GM12878 (cell line): ENCODE results near the gene MTHFD1L. TPM values are rescaled to one million over a fixed set of nuclear protein-coding genes. Genes with fewer than 3 reads are reported as not detected.

ENCODE experiments used
- ASH2L ChIP-seq: fragments of 300-600, 200-600 bp; sonication (generic); IDR thresholded peaks from 2 replicates; pipeline ENCODE4 v1.6.1; 2017; ENCODE audit warnings: low read depth, mild to moderate bottlenecking, borderline replicate concordance
- BRCA1 ChIP-seq: IDR thresholded peaks from 2 replicates; pipeline ENCODE4 v1.6.1; 2011; ENCODE audit warnings: low read depth, low read length, improper control_type of control experiment
- CEBPB ChIP-seq, 2 experiments: fragments of 150-350 bp in 1 of 2; IDR thresholded peaks; 2 replicates each; pipeline ENCODE4 v1.6.1; 2012 to 2014; ENCODE audit warnings: low read depth in 2 of 2, low read length in 2 of 2, borderline replicate concordance in 1 of 2, inconsistent platforms in 1 of 2
- EP300 ChIP-seq, 2 experiments: fragments of 150-350 bp in 1 of 2; IDR thresholded peaks; 2 replicates each; pipeline ENCODE4 v1.6.1; 2011 to 2012; ENCODE audit warnings: low read depth in 2 of 2, low read length in 2 of 2, borderline replicate concordance in 1 of 2, improper control_type of control experiment in 1 of 2, inconsistent platforms in 1 of 2; ENCODE audit not compliant: control insufficient read depth in 1 of 2
- IKZF1 ChIP-seq: fragments of 450-650 bp; conservative IDR thresholded peaks from 2 replicates; pipeline ENCODE4 v1.6.1; 2017; ENCODE audit warnings: antibody characterized with exemption, mild to moderate bottlenecking
- MTA2 ChIP-seq: fragments of 450-650 bp; IDR thresholded peaks from 2 replicates; pipeline ENCODE4 v1.6.1; 2016; ENCODE audit warnings: low read depth, mild to moderate bottlenecking, moderate library complexity
- NBN ChIP-seq: fragments of 450-650 bp; IDR thresholded peaks from 2 replicates; pipeline ENCODE4 v1.6.1; 2016
- NFYB ChIP-seq: IDR thresholded peaks from 2 replicates; pipeline ENCODE4 v1.6.1; 2011; ENCODE audit warnings: low read depth, mild to moderate bottlenecking, low read length, improper control_type of control experiment, moderate library complexity; ENCODE audit not compliant: insufficient read depth
- NR2F1 ChIP-seq: fragments of 450-650 bp; conservative IDR thresholded peaks from 2 replicates; pipeline ENCODE4 v1.6.1; 2017; ENCODE audit warnings: mild to moderate bottlenecking
- RAD51 ChIP-seq: fragments of 450-650 bp; IDR thresholded peaks from 2 replicates; pipeline ENCODE4 v1.6.1; 2016; ENCODE audit warnings: moderate library complexity, mild to moderate bottlenecking, inconsistent platforms
- SPI1 ChIP-seq: IDR thresholded peaks from 2 replicates; pipeline ENCODE4 v1.6.1; 2011; ENCODE audit warnings: low read depth, mild to moderate bottlenecking, low read length, moderate library complexity, borderline replicate concordance; ENCODE audit not compliant: insufficient read depth
- TCF12 ChIP-seq: IDR thresholded peaks from 2 replicates; pipeline ENCODE4 v1.6.1; 2011; ENCODE audit warnings: low read depth, mild to moderate bottlenecking, low read length
- ZBED1 ChIP-seq: IDR thresholded peaks from 2 replicates; pipeline ENCODE4 v1.6.1; 2016; ENCODE audit warnings: borderline replicate concordance
- ZNF217 ChIP-seq: fragments of 450-650 bp; IDR thresholded peaks from 2 replicates; pipeline ENCODE4 v1.6.1; 2017; ENCODE audit warnings: antibody characterized with exemption, mild to moderate bottlenecking
- ZNF274 ChIP-seq: IDR thresholded peaks from one replicate; pipeline ENCODE4 v1.8.0; 2011; ENCODE audit not compliant: insufficient read length, insufficient read depth
- polyA plus RNA-seq, 11 experiments: library from polyadenylated mRNA; depleted of rRNA in 4 of 11; unstranded in 6 of 11; stranded (reverse) in 5 of 11; fragments of >200 nt; fragmentation: Nextera tagmentation in 4 of 11; fragmentation: Illumina TruSeq in 1 of 11; extraction: Ambion mirVana in 4 of 11; extraction: Trizol in 1 of 11; gene quantifications; 1 replicate in 1 of 11; 2 replicates in 10 of 11; pipeline versions ENCODE4 v1.2.1 to v1.2.3, GENCODE V29; 2011 to 2016; ENCODE audit warnings: inconsistent platforms in 2 of 11, missing spikeins in 2 of 11, low read depth in 1 of 11
- total RNA-seq, 4 experiments: library from RNA; depleted of rRNA in 3 of 4; stranded (reverse); fragments of >200 nt in 3 of 4; fragmentation: Illumina TruSeq in 1 of 4; extraction: Trizol in 1 of 4; gene quantifications; 2 replicates each; pipeline versions ENCODE4 v1.2.1 to v1.2.3, GENCODE V29; 2013 to 2021
- TF ChIP-seq, protein P1 (sequence below): IDR thresholded peaks from 2 replicates; pipeline ENCODE4 v1.6.1; 2011; ENCODE audit warnings: borderline replicate concordance, low read depth, mild to moderate bottlenecking, moderate library complexity, mixed read lengths, low read length; ENCODE audit not compliant: insufficient read depth; ENCODE audit errors: extremely low read length
- TF ChIP-seq, protein P2 (sequence below): fragments of 450-650 bp; IDR thresholded peaks from 2 replicates; pipeline ENCODE4 v1.6.1; 2017; ENCODE audit warnings: mild to moderate bottlenecking
- TF ChIP-seq, protein P3 (sequence below): IDR thresholded peaks from 2 replicates; pipeline ENCODE4 v1.6.1; 2011; ENCODE audit warnings: borderline replicate concordance, low read depth, mild to moderate bottlenecking, moderate library complexity, low read length; ENCODE audit not compliant: insufficient read depth, poor library complexity, severe bottlenecking
- TF ChIP-seq, protein P4 (sequence below): fragments of 150-350 bp; IDR thresholded peaks from 2 replicates; pipeline ENCODE4 v1.6.1; 2016; ENCODE audit warnings: low read depth, low read length

The MTHFD1L gene
- total and polyA plus RNA-seq, 10 of the 15 experiments (the other 5 are each of a cell fraction or from before 2014, with no cell fraction given) = 11.7 to 75.5 (median 28.8) TPM

DNA sequence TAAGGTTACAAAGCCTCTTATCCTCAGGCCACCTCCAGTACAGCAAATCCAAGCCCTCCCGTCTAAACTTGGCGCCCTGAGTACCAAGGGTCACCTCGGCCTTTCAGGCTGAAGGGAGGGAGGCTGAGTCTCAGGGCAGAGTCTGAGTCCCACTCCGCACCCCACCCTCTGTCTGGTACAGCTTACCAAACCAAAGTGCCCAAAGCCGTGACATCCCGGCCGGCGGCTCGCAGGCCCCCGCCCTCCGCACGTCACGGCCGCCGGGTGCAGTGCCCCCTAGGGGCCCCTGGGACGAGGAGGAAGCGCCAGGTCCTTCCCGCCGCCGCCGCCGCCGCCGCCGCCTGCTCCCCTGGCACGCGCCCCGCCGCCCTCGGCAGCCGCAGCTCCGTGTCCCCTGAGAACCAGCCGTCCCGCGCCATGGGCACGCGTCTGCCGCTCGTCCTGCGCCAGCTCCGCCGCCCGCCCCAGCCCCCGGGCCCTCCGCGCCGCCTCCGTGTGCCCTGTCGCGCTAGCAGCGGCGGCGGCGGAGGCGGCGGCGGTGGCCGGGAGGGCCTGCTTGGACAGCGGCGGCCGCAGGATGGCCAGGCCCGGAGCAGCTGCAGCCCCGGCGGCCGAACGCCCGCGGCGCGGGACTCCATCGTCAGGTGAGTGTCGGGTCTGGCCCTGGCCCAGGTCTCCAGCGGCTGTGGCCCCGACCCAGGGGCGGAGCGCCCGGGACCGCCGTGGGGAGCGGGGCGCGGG, at the start of gene MTHFD1L (continued):
- TF ChIP-seq, protein P1, sequence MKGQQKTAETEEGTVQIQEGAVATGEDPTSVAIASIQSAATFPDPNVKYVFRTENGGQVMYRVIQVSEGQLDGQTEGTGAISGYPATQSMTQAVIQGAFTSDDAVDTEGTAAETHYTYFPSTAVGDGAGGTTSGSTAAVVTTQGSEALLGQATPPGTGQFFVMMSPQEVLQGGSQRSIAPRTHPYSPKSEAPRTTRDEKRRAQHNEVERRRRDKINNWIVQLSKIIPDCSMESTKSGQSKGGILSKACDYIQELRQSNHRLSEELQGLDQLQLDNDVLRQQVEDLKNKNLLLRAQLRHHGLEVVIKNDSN = no peak
- no peak for TF ChIP-seq RAD51
- TF ChIP-seq IKZF1 = peak; percentile 61
- no peak for TF ChIP-seq ZNF217
- TF ChIP-seq, protein P2, sequence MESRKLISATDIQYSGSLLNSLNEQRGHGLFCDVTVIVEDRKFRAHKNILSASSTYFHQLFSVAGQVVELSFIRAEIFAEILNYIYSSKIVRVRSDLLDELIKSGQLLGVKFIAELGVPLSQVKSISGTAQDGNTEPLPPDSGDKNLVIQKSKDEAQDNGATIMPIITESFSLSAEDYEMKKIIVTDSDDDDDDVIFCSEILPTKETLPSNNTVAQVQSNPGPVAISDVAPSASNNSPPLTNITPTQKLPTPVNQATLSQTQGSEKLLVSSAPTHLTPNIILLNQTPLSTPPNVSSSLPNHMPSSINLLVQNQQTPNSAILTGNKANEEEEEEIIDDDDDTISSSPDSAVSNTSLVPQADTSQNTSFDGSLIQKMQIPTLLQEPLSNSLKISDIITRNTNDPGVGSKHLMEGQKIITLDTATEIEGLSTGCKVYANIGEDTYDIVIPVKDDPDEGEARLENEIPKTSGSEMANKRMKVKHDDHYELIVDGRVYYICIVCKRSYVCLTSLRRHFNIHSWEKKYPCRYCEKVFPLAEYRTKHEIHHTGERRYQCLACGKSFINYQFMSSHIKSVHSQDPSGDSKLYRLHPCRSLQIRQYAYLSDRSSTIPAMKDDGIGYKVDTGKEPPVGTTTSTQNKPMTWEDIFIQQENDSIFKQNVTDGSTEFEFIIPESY = no peak
- no peak for TF ChIP-seq MTA2
- TF ChIP-seq NBN = peak; percentile 17; the same call in 1 of the 2 replicates
- TF ChIP-seq NR2F1 = peak; percentile 78
- TF ChIP-seq ZNF274 = no peak
- no peak for TF ChIP-seq EP300 (IDR thresholded peaks at IDR 0.05; ENCODE audit: borderline replicate concordance in 1 of 2, control insufficient read depth in 1 of 2, low read depth in 2 of 2, low read length in 2 of 2)
- no peak for TF ChIP-seq ASH2L
- no peak for TF ChIP-seq BRCA1
- 0 out of 2 replicates have a peak, but pooled peaks have one; percentile 45 for TF ChIP-seq TCF12
- no peak for TF ChIP-seq SPI1
- TF ChIP-seq, protein P3, sequence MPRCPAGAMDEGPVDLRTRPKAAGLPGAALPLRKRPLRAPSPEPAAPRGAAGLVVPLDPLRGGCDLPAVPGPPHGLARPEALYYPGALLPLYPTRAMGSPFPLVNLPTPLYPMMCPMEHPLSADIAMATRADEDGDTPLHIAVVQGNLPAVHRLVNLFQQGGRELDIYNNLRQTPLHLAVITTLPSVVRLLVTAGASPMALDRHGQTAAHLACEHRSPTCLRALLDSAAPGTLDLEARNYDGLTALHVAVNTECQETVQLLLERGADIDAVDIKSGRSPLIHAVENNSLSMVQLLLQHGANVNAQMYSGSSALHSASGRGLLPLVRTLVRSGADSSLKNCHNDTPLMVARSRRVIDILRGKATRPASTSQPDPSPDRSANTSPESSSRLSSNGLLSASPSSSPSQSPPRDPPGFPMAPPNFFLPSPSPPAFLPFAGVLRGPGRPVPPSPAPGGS = peak; percentile 16
- TF ChIP-seq ZBED1 = no peak
- no peak for TF ChIP-seq CEBPB (IDR thresholded peaks at IDR 0.05; ENCODE audit: borderline replicate concordance in 1 of 2, low read depth in 2 of 2, low read length in 2 of 2)
- TF ChIP-seq NFYB = no peak
- TF ChIP-seq, protein P4, sequence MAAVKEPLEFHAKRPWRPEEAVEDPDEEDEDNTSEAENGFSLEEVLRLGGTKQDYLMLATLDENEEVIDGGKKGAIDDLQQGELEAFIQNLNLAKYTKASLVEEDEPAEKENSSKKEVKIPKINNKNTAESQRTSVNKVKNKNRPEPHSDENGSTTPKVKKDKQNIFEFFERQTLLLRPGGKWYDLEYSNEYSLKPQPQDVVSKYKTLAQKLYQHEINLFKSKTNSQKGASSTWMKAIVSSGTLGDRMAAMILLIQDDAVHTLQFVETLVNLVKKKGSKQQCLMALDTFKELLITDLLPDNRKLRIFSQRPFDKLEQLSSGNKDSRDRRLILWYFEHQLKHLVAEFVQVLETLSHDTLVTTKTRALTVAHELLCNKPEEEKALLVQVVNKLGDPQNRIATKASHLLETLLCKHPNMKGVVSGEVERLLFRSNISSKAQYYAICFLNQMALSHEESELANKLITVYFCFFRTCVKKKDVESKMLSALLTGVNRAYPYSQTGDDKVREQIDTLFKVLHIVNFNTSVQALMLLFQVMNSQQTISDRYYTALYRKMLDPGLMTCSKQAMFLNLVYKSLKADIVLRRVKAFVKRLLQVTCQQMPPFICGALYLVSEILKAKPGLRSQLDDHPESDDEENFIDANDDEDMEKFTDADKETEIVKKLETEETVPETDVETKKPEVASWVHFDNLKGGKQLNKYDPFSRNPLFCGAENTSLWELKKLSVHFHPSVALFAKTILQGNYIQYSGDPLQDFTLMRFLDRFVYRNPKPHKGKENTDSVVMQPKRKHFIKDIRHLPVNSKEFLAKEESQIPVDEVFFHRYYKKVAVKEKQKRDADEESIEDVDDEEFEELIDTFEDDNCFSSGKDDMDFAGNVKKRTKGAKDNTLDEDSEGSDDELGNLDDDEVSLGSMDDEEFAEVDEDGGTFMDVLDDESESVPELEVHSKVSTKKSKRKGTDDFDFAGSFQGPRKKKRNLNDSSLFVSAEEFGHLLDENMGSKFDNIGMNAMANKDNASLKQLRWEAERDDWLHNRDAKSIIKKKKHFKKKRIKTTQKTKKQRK = no peak
